ENCODE measurements around the gene FAM227A. TPM values are rescaled to one million over a fixed set of nuclear protein-coding genes. Genes with fewer than 3 reads are reported as not detected.

FAM227A gene
- total and polyA plus RNA-seq, 2 of the 8 experiments (the other 6 are each of a cell fraction or from before 2014, with no cell fraction given): 2.1 to 3.9 TPM

GRCh38 chr22:38694049-38694448 is 37.9 kb upstream of the FAM227A start (continued):
- TF ChIP-seq MAX (IDR thresholded peaks at IDR 0.05): no peak
- TF ChIP-seq ATF2 (IDR thresholded peaks at IDR 0.05; ENCODE audit: low read length): no peak
- no peak for TF ChIP-seq POLR2AphosphoS5 (IDR thresholded peaks at IDR 0.05; ENCODE audit: low read depth, low read length)
- no peak for TF ChIP-seq CTBP2 (IDR thresholded peaks at IDR 0.05; ENCODE audit: borderline replicate concordance, insufficient read depth, insufficient read length, low read length)
- TF ChIP-seq KDM5A (IDR thresholded peaks at IDR 0.05; ENCODE audit: low read length): no peak
- TF ChIP-seq E2F6 (IDR thresholded peaks at IDR 0.05): no peak
- TF ChIP-seq RXRA (IDR thresholded peaks at IDR 0.05; ENCODE audit: insufficient read depth, low read depth, low read length): no peak
- TF ChIP-seq KDM1A (IDR thresholded peaks at IDR 0.05; ENCODE audit: borderline replicate concordance, low read length): no peak
